Keratinocyte (primary cell): ENCODE measurements around the gene SLC46A3.

Experiments used
- CTCF ChIP-seq, 3 experiments: IDR thresholded peaks in 1 of 3; conservative IDR thresholded peaks in 1 of 3; optimal IDR thresholded peaks in 1 of 3; 2 replicates in 2 of 3; 3 replicates in 1 of 3; pipeline versions ENCODE3 to v1.5.1; 2011; ENCODE audit warnings: low read length in 3 of 3, mild to moderate bottlenecking in 3 of 3, moderate library complexity in 2 of 3, control low read depth in 1 of 3, inconsistent platforms in 1 of 3; ENCODE audit not compliant: insufficient read depth in 2 of 3; ENCODE audit errors: extremely low read depth in 1 of 3
- EZH2 ChIP-seq: IDR thresholded peaks from one replicate; pipeline ENCODE4 v1.6.1; 2012; ENCODE audit warnings: inconsistent platforms, mild to moderate bottlenecking, low read length, moderate library complexity

DNA sequence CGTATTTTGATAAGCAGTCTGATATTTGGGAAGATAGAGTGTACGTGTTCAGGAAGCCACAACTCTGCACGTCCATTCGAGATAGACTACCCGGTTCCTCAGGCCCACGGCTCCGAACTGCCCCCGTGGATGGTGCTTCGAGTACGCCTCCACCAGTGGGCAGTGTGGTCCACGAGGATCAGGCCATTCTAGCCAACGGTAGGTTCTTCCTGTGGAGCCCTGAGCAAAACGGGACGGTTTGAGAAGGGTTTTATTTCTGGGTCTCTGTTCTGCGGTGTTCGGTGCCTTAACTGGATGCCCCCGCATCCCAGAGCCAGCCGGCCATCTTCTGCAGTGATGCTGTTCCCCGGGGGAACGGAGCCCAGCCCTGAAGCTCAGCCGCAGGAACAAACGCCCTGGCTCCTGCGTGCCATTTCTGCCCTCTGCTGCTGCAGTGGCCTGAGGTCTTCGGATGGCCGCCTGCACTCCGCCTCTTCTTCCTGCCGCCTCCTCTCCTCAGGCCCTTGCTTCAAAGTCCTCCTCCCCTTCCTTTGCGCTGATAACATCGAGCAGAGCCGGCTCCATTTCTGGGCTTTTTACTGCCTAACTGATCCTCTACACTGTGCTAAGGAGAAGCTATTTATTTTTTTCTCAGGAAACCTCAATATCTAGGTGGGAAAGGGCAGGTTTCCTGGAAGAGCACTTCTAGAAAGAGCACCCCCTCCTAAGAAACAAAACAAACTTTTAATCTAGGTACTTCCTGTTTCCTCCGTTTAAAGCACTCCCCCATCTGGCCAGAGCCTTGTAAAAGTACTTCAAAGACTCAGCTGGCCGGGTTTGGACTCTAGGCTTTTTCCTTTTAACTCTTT is 36.2 kb upstream of the SLC46A3 start:
- TF ChIP-seq CTCF (optimal IDR thresholded peaks at IDR 0.05 in 1 of 3, IDR thresholded peaks at IDR 0.05 in 1 of 3, conservative IDR thresholded peaks at IDR 0.05 in 1 of 3; ENCODE audit: extremely low read depth in 1 of 3, insufficient read depth in 2 of 3, low read length in 3 of 3) = no peak
- no peak for TF ChIP-seq EZH2
